HG03175 (cell line): ENCODE measurements around the gene GUCY1A2.

Experiments
- ATAC-seq: cut with Tn5 transposase; IDR thresholded peaks from one replicate; pipeline ENCODE4 v1.9.1; 2021; ENCODE audit warnings: mild to moderate bottlenecking, moderate library complexity; ENCODE audit not compliant: unreplicated experiment

GUCY1A2 gene

DNA sequence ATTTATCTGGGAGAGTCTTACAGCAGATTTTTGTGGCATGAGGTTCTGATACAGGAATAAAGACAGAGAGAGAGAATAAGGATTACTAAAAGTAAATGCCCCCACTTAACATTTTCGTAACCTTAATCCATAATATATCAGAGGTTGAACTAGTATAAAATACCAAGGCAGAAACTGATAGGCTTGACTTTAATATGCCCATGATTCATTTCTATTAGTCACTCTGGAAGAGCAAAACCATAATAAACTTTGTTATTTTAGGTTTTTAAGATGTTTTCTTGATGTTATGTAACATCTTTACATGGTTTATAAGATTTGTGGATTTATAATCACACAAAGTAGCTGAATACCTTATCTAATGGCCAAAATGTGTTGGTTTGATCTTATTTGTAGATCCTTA, 19.1 kb downstream of the GUCY1A2 start:
- ATAC-seq: no peak

DNA sequence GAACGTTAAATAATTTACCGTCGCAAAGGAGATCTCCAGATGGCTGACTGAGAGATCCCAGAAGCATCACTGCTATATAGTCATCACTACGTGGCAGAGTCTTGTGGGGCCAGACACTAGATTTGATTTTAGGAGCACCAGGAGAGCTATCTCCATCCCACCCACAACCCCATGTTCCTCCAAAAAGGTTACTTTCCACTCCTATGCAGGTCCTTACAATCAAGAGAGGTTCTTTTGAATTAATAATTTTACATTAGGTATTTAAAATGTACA, 19.4 kb downstream of the GUCY1A2 start:
- ATAC-seq: no peak

DNA sequence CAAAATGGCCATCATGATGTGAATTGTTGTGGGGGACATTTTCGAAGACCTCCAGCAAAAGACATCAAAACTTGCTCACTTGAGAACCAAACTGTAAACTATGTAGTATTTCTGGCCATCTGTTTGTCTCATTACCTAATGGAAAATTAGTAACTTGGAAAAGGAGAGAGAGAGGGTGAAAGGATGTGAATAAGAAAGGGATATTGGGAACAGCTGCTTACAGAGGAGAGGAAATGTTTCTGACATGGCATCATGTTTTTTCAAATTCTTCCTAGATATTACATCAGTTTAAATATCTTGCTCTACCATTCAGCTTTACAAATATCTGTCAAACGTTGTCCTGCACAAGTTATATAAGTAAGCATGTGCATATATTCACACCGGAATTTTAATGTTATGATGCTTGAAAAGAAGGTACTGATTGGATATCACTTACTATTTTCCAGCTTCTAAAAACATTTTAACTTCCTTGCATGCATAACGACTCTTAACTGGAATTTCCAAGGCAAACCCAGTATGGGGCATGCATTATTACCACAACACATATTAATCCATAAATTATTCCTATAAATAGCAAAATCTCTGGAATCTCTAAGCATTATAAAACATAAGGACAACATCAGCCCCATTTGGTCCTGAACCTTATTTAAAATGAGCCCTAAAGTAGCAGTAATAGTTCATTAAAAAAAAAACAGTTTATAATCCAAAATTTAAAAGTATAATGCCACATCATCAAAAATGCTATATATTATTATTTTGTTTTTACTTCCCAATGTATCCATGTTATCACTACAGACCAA, 20.0 kb downstream of the GUCY1A2 start:
- no peak for ATAC-seq

DNA sequence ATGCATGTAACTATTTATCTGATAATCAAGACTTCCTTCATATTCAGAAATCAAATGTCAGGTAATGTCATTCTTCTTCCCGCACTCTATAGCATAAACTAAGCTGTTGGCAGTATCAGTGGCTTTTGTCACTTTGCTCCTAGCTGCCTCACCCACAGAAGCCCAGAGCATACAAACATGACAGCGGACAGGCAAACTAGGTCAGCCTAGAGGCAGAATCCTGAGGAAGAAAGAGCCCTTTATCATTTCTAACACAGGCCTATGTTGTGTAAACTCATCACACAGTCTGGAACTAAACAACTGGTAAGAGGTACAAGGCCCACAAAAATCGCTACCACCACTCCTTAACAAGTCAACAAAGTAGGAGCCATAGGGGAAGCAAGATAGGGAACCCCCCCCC, 21.0 kb downstream of the GUCY1A2 start:
- ATAC-seq: no peak

DNA sequence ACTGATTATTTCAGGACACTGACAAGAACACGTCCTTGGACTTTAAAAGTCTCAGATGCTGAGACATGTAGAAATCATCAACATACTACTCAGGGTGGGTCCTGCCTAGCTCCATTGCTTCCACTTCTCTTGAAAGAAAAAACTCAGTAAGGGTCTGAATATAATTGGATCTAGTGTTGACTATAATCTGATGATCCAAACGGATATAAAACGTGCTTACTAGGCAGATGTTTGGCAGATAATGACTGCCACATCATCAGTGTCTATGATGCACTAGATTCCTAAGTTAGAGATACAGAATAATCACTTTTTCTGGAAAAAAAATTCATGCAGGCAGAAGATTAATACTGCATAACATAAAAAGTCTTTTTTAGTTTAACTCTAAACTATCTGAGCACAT, 21.6 kb downstream of the GUCY1A2 start:
- ATAC-seq: no peak

DNA sequence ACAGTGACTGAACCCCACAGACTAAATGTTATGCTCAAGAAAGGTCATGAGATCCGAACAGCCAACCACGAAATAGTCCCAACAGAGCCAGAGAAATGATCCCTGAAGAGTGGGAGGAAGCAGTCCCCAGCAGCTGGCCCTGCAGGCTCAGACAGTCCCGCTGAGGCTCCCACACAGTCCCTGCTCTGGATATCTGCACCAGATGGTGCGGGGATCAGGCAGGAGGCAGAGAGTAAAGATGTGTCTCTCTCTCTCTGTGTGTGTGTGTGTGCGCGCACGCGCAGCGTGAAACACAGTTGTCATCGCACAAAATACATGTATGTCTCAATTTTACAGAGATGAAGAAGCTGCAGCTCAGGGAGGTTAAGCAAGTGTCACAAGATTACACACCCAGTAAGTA, 27.9 kb downstream of the GUCY1A2 start:
- ATAC-seq: no peak

DNA sequence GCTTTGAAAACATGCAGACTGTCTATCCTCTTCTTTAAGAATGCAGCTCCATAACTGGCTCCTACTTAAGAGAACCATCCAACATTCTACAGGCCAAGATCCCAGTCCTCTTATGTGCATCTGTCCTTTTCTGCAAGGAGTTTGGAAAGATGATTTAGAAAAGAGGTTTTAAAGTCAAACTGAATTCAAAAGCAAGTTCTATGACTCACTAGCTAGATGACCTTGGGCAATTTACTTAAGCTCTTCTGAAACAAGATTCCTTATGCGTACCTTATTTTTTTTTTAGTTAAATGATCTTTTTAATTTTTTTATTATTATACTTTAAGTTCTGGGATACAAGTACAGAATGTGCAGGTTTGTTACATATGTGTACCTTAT, 29.2 kb downstream of the GUCY1A2 start:
- ATAC-seq: no peak

DNA sequence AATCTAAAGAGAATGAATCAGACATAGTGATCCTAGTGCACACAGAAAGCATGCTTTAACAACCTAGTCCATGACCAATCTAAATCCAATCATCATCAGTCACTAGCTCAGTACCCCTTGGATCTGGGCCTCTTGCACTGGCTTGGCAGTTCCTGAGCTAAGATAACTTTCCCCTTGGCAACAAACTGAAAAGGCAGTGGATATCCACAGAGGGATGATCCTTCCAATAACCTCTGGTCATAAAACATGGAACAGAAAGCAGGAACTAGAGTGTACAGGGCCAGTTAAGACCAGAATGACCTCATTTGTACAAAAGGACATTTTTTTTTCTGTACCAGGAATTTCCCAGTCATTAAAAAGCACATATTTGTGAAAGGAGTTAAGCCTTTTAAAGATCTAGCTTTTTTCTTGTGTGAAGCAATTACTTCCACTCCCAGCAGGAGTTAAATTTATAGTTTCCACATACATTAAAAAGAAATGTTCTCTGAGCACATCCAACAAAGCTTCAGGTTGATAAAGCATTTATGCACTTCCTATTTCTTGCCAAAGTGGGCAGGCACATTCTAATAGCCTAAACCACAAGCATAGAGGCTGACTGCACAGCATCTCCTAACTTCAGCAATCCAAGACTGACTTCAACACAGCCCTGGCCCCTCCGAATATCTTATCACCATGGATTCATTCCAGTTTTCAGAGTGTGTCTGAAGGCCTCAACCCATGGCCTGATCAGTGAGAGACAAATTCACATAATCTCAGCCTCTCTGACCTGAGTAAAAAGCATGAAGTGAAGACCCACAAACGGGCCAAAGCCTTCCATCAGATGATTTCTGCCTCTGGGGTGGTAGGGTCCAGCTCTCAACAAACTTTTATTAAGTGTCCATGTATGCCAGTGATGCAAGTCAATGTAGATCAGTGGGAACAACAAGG, 29.9 kb downstream of the GUCY1A2 start:
- ATAC-seq: no peak

DNA sequence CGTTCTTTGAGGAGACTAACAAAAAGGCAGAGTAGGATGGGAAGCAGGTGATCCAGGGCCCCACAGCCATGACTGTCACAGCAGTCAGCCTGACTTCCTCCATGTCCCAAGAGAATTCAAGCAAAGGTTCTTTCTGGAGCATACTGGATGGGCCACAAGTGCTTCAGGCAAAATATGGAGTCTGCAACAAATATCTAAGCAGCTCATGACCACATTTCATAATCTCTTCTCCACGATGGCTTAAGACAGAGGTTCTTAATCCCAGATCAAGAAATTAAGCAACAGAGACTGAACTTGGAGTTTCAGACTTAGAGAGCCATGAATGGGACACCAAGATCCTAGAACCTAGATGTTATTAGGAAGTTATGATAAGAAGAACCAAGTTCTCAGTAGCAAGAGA, 31.6 kb downstream of the GUCY1A2 start:
- no peak for ATAC-seq

DNA sequence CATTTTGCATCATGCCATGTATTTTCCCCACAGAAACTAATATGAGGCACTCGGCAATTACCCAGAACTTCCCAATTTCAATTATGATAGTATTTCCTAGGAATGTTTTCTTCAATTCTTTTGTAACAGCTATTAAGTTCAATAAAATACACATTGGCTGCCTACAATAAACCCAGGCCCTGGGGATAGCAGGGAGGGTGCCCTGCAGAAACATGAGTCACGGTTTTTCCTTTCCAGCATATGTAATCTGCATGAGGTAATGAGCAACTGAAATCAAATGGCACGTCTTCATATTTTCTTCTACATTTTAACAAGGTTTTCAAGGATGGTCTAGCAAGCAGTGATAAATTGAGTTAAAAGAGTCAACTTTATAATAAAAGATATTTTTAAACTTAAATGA, 32.0 kb downstream of the GUCY1A2 start:
- no peak for ATAC-seq

DNA sequence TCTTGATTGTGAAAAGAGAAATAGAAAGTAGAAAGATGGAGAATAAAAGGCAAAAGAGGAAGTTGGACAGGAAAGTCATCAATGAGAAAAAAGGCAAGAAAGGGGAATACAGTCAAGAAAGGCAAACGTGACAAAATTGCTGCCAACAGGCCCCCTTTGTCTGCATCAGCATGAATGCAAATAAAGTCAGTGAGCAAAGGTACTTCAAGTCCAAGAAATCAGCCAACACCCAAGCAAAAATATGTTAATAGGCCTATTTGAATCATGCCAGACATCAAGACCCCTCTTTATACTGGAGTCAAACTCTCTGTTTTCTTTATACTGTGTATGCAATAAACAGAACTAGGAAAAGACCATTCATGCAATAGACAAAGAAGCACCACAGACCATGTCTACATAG, 34.3 kb downstream of the GUCY1A2 start:
- ATAC-seq: no peak

DNA sequence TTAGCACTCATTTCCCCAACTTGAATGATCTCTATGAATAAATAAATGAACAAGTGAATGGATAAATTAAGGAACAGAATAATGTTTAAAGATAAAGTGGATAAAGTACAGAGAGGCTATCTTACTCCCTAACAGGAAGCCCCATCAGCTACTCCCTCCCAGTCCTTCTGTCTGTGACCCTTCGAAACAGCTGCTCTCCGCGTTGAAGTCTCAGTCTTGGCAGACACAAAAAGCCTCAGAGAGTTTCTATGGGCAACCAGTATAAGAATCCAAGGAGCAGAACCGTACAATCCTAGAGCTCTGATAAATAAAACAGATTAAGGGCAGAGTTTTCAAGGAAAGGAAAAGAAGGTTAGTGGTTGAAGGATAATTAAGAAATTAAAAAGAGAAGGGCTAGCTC, 35.0 kb downstream of the GUCY1A2 start:
- no peak for ATAC-seq

DNA sequence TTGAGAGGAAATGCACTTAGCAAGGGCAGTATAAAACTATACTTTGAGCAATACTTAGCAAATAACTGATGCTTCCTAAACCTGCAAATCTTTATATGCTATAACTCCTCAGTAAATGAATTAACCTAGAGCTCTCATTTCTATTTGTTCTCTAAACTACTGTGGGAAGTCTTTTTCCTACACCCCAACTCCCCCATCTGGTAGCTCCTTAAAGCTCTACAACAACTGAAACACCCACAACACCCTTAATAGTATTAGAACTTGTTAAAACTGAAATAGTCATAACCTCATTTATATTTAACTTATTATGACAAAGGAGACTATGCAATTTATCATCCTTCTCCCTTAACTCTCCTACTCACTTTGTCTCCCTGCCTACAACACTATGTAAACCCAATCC, 43.4 kb downstream of the GUCY1A2 start:
- ATAC-seq: no peak

DNA sequence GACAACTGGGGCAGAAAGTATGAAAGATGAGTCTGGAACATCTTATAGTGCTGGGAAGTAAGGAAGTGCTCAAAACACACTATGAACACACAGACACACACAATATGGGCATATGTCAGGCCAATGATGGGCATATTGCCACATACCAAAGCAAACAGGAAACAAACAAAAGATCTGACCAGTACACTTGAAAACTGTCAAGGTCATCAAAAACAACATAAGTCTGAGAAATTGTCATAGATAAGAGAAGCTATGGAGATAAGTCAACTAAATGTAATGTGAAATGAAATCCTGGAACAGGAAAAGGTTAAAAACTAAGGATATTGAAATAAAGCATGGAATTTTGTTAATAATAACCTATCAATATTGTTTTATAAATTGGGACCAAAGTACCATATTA, 46.4 kb downstream of the GUCY1A2 start:
- ATAC-seq: no peak

DNA sequence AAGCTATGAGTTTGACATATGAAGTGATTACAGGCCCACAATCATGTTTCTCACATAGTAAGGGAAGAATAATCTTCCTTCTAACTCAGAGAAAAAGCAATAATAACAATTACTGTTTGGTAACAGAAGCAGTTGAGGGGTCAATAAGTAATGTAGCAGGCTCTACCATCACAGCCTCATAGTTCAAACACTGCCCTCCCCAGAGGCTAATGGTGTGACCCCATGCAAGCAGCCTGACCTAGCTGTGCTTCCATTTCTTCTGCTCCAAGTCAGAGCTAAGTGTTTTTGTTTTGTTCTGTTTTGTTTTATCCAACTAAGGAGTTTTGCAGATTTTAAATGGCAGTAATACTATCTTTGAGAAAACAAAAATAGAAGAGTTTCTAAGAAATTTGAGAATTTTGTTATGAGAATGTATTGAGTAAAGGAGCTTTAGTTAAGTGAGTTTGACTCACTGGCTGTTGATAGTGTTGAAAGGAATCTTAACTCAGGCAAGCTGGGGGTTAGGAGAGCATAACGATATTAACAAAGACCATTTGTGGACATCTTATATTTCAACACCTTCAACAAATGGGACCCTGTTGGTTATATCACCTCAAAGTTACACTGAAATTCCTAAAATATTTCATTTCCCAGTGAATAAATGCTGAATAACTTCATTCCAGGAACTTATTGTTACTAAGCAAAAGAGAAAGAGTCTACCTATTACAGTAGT, 48.5 kb downstream of the GUCY1A2 start:
- ATAC-seq: no peak

DNA sequence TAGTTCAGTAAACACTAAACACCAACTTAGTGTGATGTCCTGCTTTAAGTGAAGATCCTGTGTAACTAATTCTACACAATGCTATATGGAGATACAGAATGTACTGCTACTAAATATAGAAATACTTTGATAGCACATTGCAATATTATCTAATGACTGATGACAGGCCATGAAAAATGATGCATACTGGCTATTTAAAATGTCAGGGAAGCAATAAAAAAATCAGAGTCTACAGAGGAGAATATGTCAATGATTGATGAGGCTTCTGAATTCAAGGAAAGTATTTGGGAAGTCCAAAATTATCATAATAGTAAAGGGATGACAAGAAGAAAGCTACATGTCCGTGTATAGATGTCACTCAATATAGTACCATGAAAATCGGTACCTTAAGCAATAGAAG, 55.3 kb downstream of the GUCY1A2 start:
- no peak for ATAC-seq

DNA sequence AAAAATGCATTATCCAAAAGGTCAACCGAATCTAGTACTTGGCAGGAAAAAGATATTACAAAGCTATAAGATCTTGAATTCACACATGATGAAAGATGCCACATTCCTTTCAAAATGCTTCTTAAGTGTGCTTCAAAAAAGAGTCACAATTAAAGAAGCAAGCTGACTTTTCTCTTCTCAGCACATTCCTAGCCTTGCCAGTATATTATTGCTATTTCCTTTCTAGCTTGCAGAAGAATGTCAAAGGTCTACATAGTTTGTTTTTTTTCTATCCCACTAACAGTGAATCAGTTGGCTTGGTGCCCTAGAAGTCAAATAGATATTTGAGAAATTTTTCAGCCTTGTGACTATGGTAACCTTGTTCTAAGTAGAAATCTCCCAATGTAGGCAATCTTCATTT, 56.8 kb downstream of the GUCY1A2 start:
- ATAC-seq: no peak

DNA sequence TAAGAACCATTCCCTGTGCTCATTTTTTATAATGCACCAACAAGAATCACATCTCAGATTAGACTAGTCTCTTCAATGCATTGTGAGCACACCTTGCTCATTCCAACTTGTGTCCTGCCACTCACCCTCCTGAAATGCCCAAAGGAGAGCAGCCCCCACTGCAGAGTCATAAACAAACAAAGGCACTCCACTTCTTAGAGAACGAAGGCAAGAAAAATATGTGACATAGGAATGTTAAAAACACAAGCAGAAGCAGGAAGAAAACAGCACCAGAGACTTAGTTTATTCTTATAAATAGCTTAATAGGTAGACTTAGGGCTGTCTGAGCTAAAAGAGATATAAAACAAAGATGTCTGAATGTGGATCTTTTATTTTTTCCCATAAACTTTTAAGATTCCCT, 57.2 kb downstream of the GUCY1A2 start:
- ATAC-seq: no peak

DNA sequence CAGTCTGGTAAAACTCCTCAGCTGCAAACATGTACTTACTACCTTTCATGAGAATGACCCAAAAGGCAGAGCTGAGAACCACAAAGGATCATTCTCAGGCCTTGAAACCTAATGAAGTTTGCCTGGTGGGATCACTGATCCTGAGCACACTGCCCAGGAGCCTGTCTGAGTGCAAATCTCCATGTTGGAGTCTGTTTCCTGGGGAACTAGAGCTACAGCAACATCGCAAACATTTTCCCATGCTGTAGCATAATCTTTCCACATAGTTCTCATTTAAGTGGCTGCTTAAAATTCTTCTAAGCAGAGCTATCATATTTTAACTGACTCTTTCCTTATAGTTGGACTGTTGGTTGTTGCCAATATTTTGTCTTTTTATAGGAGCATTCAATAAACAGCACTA, 58.5 kb downstream of the GUCY1A2 start:
- ATAC-seq: no peak

DNA sequence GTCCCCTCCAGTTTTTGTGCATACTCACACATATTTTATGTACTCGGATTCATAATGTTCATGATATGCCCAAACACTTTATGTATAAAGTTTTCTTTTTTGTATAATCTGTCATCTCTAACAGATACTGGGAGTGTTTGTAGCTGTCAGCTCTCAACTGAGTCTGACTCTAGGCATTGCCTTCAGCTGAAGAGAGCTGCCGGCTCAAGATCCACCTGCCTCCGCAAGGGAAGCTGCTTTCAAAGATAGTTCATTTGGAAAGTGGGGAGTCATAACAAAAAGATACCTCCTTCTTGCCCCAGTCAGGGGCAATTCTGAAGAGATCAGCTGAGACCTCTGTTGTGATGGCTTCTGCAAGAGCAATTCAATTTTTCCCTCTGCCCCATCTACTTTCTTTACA, 58.9 kb downstream of the GUCY1A2 start:
- ATAC-seq: no peak

DNA sequence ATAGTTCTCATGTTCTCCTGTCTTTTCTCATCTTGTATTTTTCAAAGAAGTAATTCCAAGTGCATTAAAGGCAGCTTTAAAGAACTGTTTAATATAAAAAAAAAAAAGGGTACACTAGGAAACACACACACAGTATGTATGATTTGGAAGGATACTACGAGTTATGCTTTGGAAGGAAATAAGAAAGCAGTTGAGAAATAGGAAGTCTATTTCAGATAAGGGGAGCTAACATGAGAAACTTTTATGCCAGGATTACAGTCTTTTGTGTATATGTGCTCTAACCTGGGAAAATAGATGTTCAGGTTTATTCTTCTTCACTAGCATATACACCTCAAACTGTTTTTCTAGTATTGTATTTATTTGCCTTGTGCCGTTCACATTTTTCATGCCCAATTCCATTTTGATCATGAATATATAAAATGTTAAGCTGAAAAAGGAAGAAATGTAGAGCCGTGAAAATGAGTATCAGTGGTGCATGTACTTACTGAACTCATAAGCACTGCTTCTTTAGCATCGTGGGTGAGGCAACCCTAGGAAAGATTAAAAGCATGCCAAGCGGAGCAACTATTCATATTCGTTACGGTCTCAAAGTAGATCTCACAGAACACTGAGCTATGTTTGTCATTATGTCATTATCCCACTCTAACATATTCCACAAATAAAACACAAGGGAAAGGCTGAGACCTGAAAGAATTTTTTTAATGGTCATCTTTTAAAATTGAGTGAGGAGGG, 59.6 kb downstream of the GUCY1A2 start:
- ATAC-seq: no peak
